HG03103 (cell line): ENCODE results near the gene SLC7A14.

Source experiments
- ATAC-seq: cut with Tn5 transposase; IDR thresholded peaks from one replicate; pipeline ENCODE4 v1.9.1; 2021; ENCODE audit warnings: low read depth; ENCODE audit not compliant: unreplicated experiment

The SLC7A14 gene

GRCh38 chr3:170476291-170476690, 109.6 kb downstream of the SLC7A14 start:
- ATAC-seq = no peak

- no peak for ATAC-seq
These were observed 110.7 kb downstream of the SLC7A14 start for GRCh38 chr3:170475092-170475685.

GRCh38 chr3:170473358-170473757, 112.5 kb downstream of the SLC7A14 start:
- no peak for ATAC-seq

GRCh38 chr3:170471149-170471548, 114.7 kb downstream of the SLC7A14 start:
- no peak for ATAC-seq

GRCh38 chr3:170470063-170471016, 115.5 kb downstream of the SLC7A14 start:
- no peak for ATAC-seq

- ATAC-seq = no peak
These were observed 116.5 kb downstream of the SLC7A14 start for GRCh38 chr3:170469151-170470062.

- no peak for ATAC-seq
These were observed 118.2 kb downstream of the SLC7A14 start for GRCh38 chr3:170467571-170468147.

- ATAC-seq = no peak
These were observed 118.9 kb downstream of the SLC7A14 start for GRCh38 chr3:170467007-170467406.

- ATAC-seq = no peak
These were observed 119.9 kb downstream of the SLC7A14 start for GRCh38 chr3:170465955-170466354.

- ATAC-seq = no peak
These were observed 122.9 kb downstream of the SLC7A14 start for GRCh38 chr3:170463011-170463410.

- ATAC-seq = no peak
These were observed 127.6 kb downstream of the SLC7A14 start for GRCh38 chr3:170458285-170458684.

GRCh38 chr3:170454509-170454908, 131.4 kb downstream of the SLC7A14 start:
- no peak for ATAC-seq

- no peak for ATAC-seq
These were observed 135.8 kb downstream of the SLC7A14 start for GRCh38 chr3:170450039-170450438.

GRCh38 chr3:170448584-170448983, 137.3 kb downstream of the SLC7A14 start:
- ATAC-seq = no peak

GRCh38 chr3:170443457-170443856, 142.4 kb downstream of the SLC7A14 start:
- no peak for ATAC-seq

- no peak for ATAC-seq
These were observed 142.9 kb downstream of the SLC7A14 start for GRCh38 chr3:170442947-170443346.

GRCh38 chr3:170441412-170441811, 144.5 kb downstream of the SLC7A14 start:
- no peak for ATAC-seq

- no peak for ATAC-seq
These were observed 145.5 kb downstream of the SLC7A14 start for GRCh38 chr3:170440344-170440743.

GRCh38 chr3:170438836-170439235, 147.0 kb downstream of the SLC7A14 start:
- ATAC-seq = no peak

GRCh38 chr3:170437696-170438407, 148.0 kb downstream of the SLC7A14 start:
- ATAC-seq = no peak
